HG03039 (cell line): Measurements from ENCODE around the gene SLC25A41.

Experiments
- ATAC-seq: cut with Tn5 transposase; IDR thresholded peaks from one replicate; pipeline ENCODE4 v1.9.1; 2021; ENCODE audit warnings: mild to moderate bottlenecking, moderate library complexity; ENCODE audit not compliant: unreplicated experiment

The SLC25A41 gene

DNA sequence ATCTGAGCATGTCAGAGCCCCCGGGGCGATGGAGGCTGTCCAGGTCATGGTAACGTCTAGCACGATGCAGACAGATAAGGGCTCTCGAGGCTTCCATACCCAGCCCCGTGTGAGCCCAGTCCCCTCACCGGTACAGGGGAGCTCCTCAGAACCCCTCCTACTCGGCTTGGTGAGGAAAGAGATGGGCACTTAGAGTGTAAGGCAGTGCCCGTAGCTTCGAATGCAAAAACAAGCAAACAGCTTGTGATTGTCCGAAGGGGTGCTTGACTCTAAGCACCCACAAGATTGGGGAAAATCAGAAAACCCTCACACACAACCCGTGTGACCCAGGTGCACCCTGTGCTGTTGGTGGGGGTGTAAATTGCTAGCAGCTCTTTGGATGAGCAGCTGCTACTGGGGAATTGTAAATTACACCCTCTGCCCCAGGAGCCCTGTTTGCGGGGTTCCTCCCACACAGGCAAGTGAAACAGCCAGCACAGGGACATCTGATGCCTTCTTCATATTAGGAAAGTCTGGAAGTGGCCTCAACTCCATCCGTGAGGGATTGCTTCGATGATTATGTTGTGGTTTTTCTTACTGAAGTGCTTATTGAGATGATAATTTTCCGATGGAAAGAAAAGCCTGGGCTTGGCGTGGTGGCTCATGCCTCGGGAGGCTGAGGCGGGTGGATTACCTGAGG is 56.9 kb downstream of the SLC25A41 start:
- no peak for ATAC-seq
